NK-92 (cell line): ENCODE measurements around the gene ARHGAP10.

ENCODE experiments used
- DNase-seq: peaks from one replicate; lab custom pipeline; 2025; ENCODE audit not compliant: unreplicated experiment; lab: John Stamatoyannopoulos, UW

ARHGAP10 gene

GRCh38 chr4:147823130-147823529 lies 91.2 kb downstream of the ARHGAP10 start:
- no peak for DNase-seq

- no peak for DNase-seq
Observed at GRCh38 chr4:147824316-147824715, 92.4 kb downstream of the ARHGAP10 start.

DNA sequence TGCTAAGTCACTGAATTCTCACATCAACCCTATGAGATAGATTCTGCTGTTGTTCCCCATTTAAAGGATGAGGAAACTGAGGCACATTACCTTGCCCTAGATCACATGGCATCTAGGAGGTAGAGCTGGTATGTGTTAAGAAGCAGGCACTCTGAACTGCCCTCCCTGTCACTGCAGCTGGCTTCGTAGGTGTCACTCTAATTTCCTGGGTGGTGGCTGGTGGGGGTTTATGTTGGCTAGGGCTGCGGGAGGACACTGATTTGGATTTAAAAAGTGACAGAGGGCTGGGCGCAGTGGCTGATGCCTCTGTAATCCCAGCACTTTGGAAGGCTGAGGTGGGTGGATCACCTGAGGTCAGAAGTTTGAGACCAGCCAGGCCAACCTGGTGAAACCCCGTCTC lies 93.0 kb downstream of the ARHGAP10 start:
- DNase-seq: no peak

GRCh38 chr4:147825451-147826287 lies 93.8 kb downstream of the ARHGAP10 start:
- DNase-seq: no peak

DNA sequence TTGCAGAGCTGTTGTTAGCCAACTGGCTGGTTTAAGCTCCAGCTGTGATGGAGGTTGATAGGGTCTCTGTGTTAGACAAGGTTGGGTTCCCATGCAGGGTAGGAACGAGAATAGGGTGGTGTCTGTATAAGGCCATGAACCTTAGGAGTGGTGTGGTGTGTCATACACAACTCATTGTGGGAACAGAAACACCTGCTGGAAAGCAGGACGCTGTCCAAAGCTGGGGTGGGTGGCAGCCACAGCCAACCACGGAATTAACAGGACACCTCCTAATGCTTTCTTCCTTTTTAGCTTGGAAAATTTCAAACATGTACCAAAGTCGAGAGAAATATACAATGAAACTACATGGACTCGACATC lies 94.4 kb downstream of the ARHGAP10 start:
- no peak for DNase-seq

DNA sequence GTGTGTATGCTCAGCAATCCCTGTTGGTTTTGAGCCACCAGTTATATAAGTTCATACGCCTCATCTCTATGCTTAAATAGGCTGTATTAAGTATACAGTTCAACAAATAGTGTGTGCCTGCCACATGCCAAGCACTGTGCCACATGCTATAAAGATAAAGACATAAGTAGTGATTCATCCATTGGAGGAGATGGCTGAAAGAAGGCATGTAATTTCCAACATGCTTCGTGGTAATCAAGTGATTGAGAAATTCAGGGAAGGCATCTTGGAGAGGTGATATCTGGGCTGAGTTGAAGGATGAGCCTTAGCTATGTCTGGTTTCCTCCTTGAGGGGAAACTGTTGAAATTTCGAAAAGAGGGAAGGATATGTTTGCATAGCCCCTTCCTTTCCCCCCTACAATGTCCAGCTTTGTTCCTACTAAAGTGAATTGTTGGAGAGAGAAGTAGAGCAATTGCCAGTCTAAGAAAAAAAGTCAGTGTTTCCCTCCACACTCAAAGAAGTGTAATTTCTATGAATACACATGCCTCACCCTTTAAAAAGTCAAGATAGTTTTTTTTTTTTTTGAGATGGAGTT lies 96.5 kb downstream of the ARHGAP10 start:
- no peak for DNase-seq

DNA sequence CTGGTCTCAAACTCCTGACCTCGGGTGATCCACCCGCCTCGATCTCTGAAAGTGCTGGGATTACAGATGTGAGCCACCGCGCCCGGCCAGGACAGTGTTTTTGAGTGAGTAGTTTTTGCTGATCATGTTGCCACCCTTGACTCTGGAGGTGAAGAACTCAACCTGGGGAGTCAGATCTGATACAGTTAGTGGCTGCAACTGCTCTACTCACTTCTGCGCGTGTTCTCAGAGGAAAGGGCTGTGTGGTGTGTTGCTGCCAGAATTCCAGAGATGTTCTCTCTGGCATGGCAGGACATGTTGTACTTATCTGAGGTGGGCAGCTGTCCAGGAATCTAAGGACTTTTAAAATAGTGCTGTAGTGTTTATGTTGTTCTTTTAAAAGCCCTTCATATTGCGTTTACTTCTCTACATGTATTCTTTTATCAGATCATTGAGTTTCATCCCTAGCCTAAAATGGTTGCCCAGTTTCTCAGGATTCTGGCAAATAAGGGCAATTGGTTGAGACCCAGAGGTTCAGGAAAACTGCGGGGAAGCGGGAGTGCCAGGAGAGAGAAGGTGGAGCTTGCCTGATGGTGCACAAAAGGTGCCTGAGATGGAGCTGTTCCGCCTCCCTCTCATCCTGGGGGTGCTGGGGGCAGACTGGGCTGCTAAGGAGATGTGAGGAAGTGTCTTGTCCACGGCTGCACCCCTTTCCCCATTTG lies 97.7 kb downstream of the ARHGAP10 start:
- no peak for DNase-seq

DNA sequence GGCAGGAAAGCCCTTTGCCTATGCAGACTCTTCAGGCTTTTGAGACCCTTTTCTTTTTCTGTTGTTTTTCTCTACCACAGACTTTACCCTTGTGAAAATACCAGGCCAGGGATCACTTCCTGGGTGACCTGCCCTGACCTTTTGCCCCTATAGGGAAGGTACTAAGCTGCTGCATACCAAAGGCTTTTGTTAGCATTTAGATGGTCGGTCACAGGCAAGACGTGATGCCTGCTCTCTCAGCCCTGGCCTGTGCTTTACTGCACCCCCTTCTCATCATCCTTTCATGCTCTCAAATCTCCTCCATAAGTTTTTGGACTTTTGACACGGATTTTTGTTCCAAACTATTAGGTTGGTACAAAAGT lies 98.2 kb downstream of the ARHGAP10 start:
- DNase-seq: no peak

DNA sequence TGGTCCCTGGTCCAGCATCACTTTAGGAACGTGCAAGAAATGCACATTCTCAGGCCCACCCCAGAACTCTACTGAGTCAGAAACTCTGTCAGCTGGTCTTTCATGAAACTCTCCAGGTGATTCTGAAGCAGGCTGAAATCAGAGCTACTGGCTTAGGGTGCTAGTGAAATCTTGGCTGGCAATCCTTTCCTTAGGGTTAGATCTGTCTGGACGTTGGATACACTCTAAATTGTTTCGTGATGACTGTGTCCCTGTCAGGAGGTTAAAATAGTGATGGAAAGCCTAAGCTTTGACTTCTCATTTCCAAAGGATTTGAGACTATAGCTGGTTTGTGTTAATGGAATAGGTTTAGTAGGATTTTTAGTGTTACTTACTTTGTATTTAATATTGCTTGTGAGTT lies 99.1 kb downstream of the ARHGAP10 start:
- DNase-seq: no peak

DNA sequence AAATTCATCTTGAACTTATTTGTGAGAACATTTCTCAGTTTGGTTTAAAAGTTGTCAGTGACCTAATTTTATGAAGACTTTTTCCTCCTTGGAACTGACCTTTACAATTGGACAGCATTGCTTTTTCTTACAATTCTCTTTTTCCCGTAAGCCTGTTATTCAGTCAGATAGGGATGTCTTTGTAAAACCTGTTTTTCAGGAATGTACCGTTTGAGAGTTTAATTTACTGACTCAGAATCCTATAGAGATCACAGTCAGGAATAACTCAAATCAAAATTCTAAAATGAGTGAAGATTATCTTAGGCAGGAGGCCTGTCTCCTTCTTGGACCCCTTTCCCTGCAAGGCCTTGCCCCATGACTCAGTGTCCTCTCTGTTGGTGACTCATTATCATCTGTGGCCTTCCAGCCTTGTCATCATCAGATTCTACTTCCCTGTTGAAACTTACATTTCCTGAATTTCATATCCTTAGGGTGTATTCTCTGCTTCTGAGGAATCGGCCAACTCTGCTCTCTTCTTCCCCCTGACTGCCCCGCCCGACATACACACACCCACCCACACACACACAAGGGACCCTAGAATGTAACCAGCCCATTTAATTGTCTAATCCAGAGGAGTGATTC lies 99.8 kb downstream of the ARHGAP10 start:
- DNase-seq: no peak

DNA sequence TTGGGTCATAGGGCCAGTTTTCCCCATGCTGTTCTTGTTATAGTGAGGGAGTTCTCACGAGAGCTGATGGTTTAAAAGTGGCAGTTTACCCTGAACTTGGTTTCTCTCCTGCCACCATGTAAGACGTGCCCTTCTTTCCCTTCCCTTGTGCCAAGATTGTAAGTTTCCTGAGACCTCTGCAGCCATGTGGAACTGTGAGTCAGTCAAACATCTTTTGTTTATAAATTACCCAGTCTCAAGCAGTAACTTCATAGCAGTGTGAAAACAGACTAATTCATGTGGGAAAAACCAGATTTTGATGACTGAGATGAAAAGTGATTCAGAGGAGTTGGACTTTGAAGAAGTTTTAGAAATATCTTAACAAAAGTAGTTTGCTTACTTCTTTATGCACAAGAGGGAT lies 101.4 kb downstream of the ARHGAP10 start:
- DNase-seq: no peak

GRCh38 chr4:147833741-147834140 lies 101.9 kb downstream of the ARHGAP10 start:
- no peak for DNase-seq

- no peak for DNase-seq
Observed at GRCh38 chr4:147834480-147834879, 102.6 kb downstream of the ARHGAP10 start.

DNA sequence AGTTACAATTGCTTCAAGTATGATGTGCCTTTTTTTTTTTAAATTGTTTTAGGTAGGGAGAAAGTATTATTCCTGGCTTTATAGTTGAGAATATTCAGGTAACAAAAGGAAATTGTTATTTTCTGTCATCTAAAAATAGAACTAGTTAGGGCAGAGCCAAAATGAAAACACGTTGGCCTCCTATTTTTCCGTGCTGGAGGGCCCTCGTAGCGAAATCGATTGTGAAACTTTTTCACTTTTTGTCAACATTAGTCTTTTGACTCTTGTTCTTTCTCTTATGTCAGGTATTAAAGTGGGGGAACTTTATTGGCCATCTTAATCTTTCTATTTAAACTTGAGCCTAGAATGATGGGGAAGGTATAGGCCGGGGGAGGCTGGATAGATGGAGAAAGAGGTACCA lies 104.9 kb downstream of the ARHGAP10 start:
- no peak for DNase-seq

- DNase-seq: no peak
Observed at GRCh38 chr4:147837435-147837834, 105.5 kb downstream of the ARHGAP10 start.

- no peak for DNase-seq
Observed at GRCh38 chr4:147837854-147838253, 106.0 kb downstream of the ARHGAP10 start.

DNA sequence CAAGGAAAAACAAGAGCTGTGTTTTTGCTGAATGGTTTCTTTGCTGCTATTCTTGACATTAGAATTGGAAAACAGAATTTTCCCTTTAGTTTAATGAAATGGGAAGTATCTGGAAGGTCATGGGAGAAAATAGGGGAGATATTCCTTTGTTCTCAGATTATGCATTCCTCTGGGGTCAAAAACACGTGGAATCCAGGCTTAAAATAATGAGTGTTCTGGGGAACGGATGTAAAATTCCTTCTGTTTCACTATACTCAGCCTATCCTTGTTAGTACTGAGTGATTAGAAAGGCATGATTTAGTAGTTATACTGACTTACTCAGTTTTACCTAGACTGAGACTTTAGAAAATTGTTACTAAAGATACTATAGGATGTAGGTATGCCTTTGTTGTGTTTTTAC lies 107.3 kb downstream of the ARHGAP10 start:
- DNase-seq: no peak

DNA sequence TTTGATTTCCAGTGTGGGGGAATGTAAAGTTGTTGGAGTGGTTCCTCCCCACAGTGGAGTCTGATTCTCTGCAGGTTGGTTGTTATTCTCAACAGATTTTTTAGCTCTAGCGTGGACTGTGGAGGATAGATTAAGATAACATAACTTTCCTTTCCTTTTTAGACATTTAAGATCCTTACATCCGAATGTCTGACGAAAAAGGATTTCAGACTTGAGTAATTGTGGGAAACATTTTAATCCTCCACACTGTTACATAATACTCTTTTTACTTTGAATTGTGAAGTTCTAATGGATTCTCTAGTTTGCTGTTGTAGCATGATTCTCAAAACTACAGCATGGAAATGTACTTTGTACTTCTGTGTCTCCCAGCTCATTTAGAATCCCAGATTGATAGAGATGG lies 107.8 kb downstream of the ARHGAP10 start:
- no peak for DNase-seq

DNA sequence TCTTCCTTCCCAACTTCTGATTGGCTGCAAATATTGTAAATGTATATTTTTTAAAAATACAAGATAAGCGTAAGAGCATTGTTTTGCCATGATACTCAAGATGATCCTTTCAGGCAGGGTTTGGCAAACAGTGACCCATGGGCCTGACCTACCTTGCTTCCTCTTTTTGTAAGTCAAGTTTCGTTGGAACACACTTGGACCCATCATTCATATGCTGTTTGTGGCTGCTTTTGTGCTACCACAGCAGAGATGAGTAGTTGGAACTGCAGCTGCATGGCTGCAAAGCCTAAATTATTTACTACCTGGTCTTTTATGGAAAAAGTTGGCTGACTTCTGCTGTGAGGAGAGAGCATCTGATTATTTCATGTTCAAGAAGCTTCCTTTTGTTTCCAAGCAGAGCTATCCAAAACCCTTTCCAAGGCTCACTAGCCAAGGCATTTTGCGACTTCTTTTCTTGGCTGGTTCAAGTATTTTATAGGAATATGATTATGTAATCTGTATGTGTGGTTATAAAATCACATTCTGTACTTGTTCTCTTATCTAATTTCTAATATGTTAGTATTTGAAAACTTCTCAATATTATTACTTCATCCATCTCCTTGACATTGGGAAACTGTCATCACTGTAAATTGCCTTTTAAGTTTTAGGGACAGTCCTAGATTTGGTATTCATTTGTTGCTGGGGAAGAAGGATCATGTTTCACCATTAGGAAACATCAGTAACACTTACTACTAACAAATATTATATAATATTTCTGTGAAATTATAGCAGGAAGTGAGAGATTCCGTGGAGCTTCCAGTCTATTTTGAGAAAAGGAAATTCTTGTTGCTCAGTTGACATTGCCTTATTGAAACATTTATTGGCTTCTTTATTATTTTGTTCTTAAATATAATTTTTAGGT lies 109.2 kb downstream of the ARHGAP10 start:
- no peak for DNase-seq

DNA sequence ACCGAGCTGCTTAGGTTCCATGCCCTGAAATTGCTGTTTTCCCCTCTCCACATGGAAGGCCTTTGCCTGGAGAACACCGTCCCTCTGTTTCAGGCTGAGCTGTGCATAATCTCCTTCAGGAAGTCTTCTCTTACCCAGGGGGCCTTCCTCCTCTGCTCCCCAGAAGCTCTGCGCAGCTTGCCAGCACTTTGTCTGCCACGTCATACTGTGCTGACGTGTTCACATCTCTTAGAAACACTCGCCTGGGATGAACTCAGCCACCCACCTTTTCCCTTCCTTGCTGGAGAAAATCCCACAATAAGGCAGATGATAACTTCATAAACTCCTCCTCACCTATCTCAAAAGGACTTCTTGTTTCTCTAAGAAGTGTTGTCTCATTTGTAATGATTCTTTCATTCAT lies 110.7 kb downstream of the ARHGAP10 start:
- no peak for DNase-seq

GRCh38 chr4:147843162-147843561 lies 111.3 kb downstream of the ARHGAP10 start:
- no peak for DNase-seq
